CD14-positive monocyte (primary cell): Measurements from ENCODE around the gene USP46. TPM values are rescaled to one million over a fixed set of nuclear protein-coding genes. Genes with fewer than 3 reads are reported as not detected.

Source experiments
- DNase-seq, 3 donors: peaks; one replicate each; pipeline ENCODE4 v3.0.0-alpha.2; 2011 to 2022
- H2AFZ ChIP-seq: 2 replicates; pipeline ENCODE4 v1.6.0; 2012; ENCODE audit warnings: mild to moderate bottlenecking, low read depth, low read length, inconsistent platforms; ENCODE audit not compliant: insufficient read depth, poor library complexity, severe bottlenecking
- H3K27ac ChIP-seq, 2 donors: 1 replicate in 1 of 2; 2 replicates in 1 of 2; pipeline ENCODE4 v1.5.1; 2012 to 2013; ENCODE audit warnings: low read length in 2 of 2, control low read depth in 1 of 2, inconsistent platforms in 1 of 2, low read depth in 1 of 2, mild to moderate bottlenecking in 1 of 2
- H3K27me3 ChIP-seq, 2 donors: one replicate each; pipeline versions ENCODE4 v1.6.0 to v1.6.1; 2011 to 2013; ENCODE audit warnings: low read length in 2 of 2; ENCODE audit not compliant: control insufficient read depth in 2 of 2, insufficient read depth in 2 of 2
- H3K36me3 ChIP-seq, 2 donors: replicated peaks in 1 of 2; 1 replicate in 1 of 2; 2 replicates in 1 of 2; pipeline versions ENCODE4 v1.5.1 to v1.6.1; 2012 to 2013; ENCODE audit warnings: low read length in 2 of 2, control low read depth in 1 of 2, inconsistent platforms in 1 of 2, mild to moderate bottlenecking in 1 of 2; ENCODE audit not compliant: insufficient read depth in 2 of 2, control insufficient read depth in 1 of 2
- H3K4me1 ChIP-seq, 2 donors: 1 replicate in 1 of 2; 2 replicates in 1 of 2; pipeline versions ENCODE4 v1.5.1 to v1.6.1; 2012 to 2013; ENCODE audit warnings: low read length in 2 of 2, control low read depth in 1 of 2, inconsistent platforms in 1 of 2, mild to moderate bottlenecking in 1 of 2, moderate library complexity in 1 of 2; ENCODE audit not compliant: insufficient read depth in 2 of 2, control insufficient read depth in 1 of 2
- H3K4me2 ChIP-seq: replicated peaks from 2 replicates; pipeline ENCODE3; 2012; ENCODE audit warnings: low read length, moderate library complexity, mild to moderate bottlenecking; ENCODE audit not compliant: poor library complexity, severe bottlenecking; ENCODE audit errors: extremely low read depth
- H3K4me3 ChIP-seq, 3 experiments: fragments of 200-600 bp in 1 of 3; sonication (generic) in 1 of 3; replicated peaks in 1 of 3; 1 replicate in 2 of 3; 2 replicates in 1 of 3; pipeline ENCODE4 v1.5.1; 2011 to 2013; ENCODE audit warnings: low read length in 3 of 3, mild to moderate bottlenecking in 3 of 3, control low read depth in 2 of 3, low read depth in 2 of 3, inconsistent platforms in 1 of 3, moderate library complexity in 1 of 3
- H3K79me2 ChIP-seq: 2 replicates; pipeline ENCODE4 v1.6.0; 2012; ENCODE audit warnings: mild to moderate bottlenecking, control low read depth, inconsistent platforms, low read length, moderate library complexity; ENCODE audit not compliant: insufficient read depth
- H3K9ac ChIP-seq: 2 replicates; pipeline ENCODE4 v1.6.0; 2017; ENCODE audit warnings: low read length, mild to moderate bottlenecking; ENCODE audit not compliant: insufficient read depth, poor library complexity, severe bottlenecking
- H3K9me3 ChIP-seq, 2 donors: replicated peaks in 1 of 2; 1 replicate in 1 of 2; 2 replicates in 1 of 2; pipeline versions ENCODE4 v1.5.1 to v1.6.1; 2012 to 2013; ENCODE audit warnings: low read length in 2 of 2, control low read depth in 1 of 2; ENCODE audit not compliant: control insufficient read depth in 1 of 2, insufficient read depth in 1 of 2
- H4K20me1 ChIP-seq: 2 replicates; pipeline ENCODE4 v1.6.0; 2012; ENCODE audit warnings: mild to moderate bottlenecking, low read length, control low read depth, moderate library complexity; ENCODE audit not compliant: insufficient read depth
- H3K27ac Mint-ChIP-seq, 7 donors: one replicate each; pipeline ENCODE4 v1.8.0; 2020; ENCODE audit warnings: mild to moderate bottlenecking in 7 of 7, mixed read lengths in 7 of 7, moderate library complexity in 6 of 7, inconsistent platforms in 2 of 7
- H3K27me3 Mint-ChIP-seq, 3 donors: one replicate each; pipeline ENCODE4 v1.8.0; 2021 to 2022; ENCODE audit warnings: low read depth in 3 of 3, mild to moderate bottlenecking in 3 of 3, mixed read lengths in 3 of 3, moderate library complexity in 3 of 3, inconsistent platforms in 1 of 3
- H3K36me3 Mint-ChIP-seq, 2 donors: one replicate each; pipeline ENCODE4 v1.8.0; 2020; ENCODE audit warnings: mixed read lengths in 2 of 2, inconsistent platforms in 1 of 2, mild to moderate bottlenecking in 1 of 2
- H3K4me1 Mint-ChIP-seq: one replicate; pipeline ENCODE4 v1.8.0; 2020; ENCODE audit warnings: mild to moderate bottlenecking, mixed read lengths
- H3K4me3 Mint-ChIP-seq, 2 donors: one replicate each; pipeline ENCODE4 v1.8.0; 2020; ENCODE audit warnings: mild to moderate bottlenecking in 2 of 2, mixed read lengths in 2 of 2, moderate library complexity in 1 of 2
- H3K9me3 Mint-ChIP-seq, 7 donors: one replicate each; pipeline ENCODE4 v1.8.0; 2020 to 2022; ENCODE audit warnings: mixed read lengths in 7 of 7, mild to moderate bottlenecking in 6 of 7, moderate library complexity in 6 of 7, inconsistent platforms in 2 of 7
- WGBS: methylation state at CpG from one replicate; pipeline ENCODE4 v1.1.5; 2013; ENCODE audit warnings: missing lambda C conversion rate; ENCODE audit not compliant: insufficient coverage; 5-methylcytosine and 5-hydroxymethylcytosine counted together
- intact Hi-C, 2 donors: fragments of 100-400 bp; cut with micrococcal nuclease; formaldehyde crosslinking; loops; one replicate each; pipeline versions ENCODE4 v1.15.0 to v1.15.1; 2023
- polyA plus RNA-seq, 3 donors: library from polyadenylated mRNA; depleted of rRNA in 1 of 3; unstranded in 2 of 3; stranded (reverse) in 1 of 3; fragments of 300-500 nt in 2 of 3; fragments of >200 nt in 1 of 3; fragmentation: Illumina TruSeq in 2 of 3; gene quantifications; 1 replicate in 2 of 3; 2 replicates in 1 of 3; pipeline ENCODE4 v1.2.3, GENCODE V29; 2012 to 2021
- TF ChIP-seq, protein P1 (sequence below): fragments of 200-600 bp; IDR thresholded peaks from one replicate; pipeline ENCODE4 v1.8.0; 2022; ENCODE audit warnings: antibody characterized with exemption, mild to moderate bottlenecking

The USP46 gene
- polyA plus RNA-seq, 3 donors, result 2.3 to 3.9 (median 2.7) TPM

DNA sequence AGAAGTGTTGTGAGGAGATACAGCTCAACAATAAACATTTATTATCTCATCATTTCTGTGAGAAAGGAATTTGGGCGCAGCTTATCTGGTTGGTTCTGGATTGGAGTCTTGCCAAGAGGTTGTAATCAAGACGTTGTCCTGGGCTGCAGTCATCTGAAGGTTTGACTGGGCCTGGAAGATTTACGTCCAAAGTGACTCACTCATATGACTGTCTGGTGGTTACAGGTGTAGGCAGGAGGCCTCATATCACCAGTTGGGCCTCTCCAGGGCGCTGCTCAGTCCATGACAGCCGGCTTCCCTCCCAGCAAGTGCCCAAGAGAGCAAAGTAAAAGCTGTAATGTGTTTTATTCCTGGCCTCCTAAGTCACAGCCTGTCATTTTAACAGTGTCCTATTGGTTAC, 106.3 kb downstream of the USP46 start:
- intact Hi-C loops, result loop anchor here in 1 of 2 donors (10.0 kb wide), 1 partner anchor 1682 kb away; no protein-coding TSS in a partner anchor
- Mint-ChIP-seq H3K27ac (peak overlapping the region in 1 of 7 donors; percentile 37), H3K4me1 (no peaks in the 10 kb centered on the region), H3K9me3 (peaks cover 0 to 3% (median 0%) of the 10 kb centered on the region in 7 donors), H3K36me3 (no peaks in the 10 kb centered on the region), H3K27me3 (peaks cover 0 to 2% (median 2%) of the 10 kb centered on the region in 3 donors), H3K4me3 (no peak overlapping the region)
- Histone ChIP-seq H3K4me2 (no peak overlapping the region), H3K79me2 (no peaks in the 10 kb centered on the region), H2AFZ (no peak overlapping the region), H3K4me3 (no peak overlapping the region), H3K27ac (no peak overlapping the region), H4K20me1 (no peaks in the 10 kb centered on the region), H3K4me1 (no peaks in the 10 kb centered on the region), H3K36me3 (no peaks in the 10 kb centered on the region), H3K27me3 (no peaks in the 10 kb centered on the region), H3K9ac (no peak overlapping the region), H3K9me3 (no peaks in the 10 kb centered on the region)
- DNase-seq, result no peak
- TF ChIP-seq, protein P1, sequence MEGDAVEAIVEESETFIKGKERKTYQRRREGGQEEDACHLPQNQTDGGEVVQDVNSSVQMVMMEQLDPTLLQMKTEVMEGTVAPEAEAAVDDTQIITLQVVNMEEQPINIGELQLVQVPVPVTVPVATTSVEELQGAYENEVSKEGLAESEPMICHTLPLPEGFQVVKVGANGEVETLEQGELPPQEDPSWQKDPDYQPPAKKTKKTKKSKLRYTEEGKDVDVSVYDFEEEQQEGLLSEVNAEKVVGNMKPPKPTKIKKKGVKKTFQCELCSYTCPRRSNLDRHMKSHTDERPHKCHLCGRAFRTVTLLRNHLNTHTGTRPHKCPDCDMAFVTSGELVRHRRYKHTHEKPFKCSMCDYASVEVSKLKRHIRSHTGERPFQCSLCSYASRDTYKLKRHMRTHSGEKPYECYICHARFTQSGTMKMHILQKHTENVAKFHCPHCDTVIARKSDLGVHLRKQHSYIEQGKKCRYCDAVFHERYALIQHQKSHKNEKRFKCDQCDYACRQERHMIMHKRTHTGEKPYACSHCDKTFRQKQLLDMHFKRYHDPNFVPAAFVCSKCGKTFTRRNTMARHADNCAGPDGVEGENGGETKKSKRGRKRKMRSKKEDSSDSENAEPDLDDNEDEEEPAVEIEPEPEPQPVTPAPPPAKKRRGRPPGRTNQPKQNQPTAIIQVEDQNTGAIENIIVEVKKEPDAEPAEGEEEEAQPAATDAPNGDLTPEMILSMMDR, result no peak
- WGBS, result 93% methylated on average over 3 of the region's 5 CpGs

DNA sequence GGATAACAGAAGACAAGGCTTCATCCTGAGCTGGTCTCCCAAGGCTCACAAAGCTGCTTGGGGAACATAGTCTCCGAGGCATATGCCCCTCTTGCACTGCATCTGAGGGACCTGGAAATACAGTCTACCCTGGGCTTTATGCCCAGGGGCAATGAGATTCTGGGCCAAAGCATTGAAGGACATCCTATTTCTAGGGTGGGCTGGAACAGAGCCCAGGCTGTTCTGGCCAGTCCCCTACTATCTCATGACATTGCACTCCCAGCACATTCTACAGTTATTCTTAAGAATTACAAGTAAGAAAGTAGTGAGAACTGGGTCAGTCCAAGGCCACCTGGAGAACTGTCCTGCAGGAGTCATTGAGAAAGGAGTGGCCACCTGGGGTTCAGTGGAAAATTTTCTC, 107.6 kb downstream of the USP46 start:
- Histone ChIP-seq H3K4me2 (no peak overlapping the region), H4K20me1 (no peaks in the 10 kb centered on the region), H3K4me1 (no peaks in the 10 kb centered on the region), H2AFZ (no peak overlapping the region), H3K79me2 (no peaks in the 10 kb centered on the region), H3K4me3 (no peak overlapping the region), H3K9me3 (no peaks in the 10 kb centered on the region), H3K9ac (no peak overlapping the region), H3K27ac (no peak overlapping the region), H3K36me3 (no peaks in the 10 kb centered on the region), H3K27me3 (no peaks in the 10 kb centered on the region)
- 71% methylated on average over 1 of the region's 1 CpG for WGBS
- intact Hi-C loops, result loop anchor here in 1 of 2 donors (10.0 kb wide), 1 partner anchor 1683 kb away; no protein-coding TSS in a partner anchor
- no peaks in the 10 kb centered on the region for H3K36me3 Mint-ChIP-seq
- H3K9me3 Mint-ChIP-seq, result peaks cover 0 to 3% (median 0%) of the 10 kb centered on the region in 7 donors
- no peak for DNase-seq
- H3K4me3 Mint-ChIP-seq, result no peak overlapping the region
- H3K4me1 Mint-ChIP-seq, result no peaks in the 10 kb centered on the region
- H3K27ac Mint-ChIP-seq, result no peak overlapping the region
- peaks cover 0 to 3% (median 3%) of the 10 kb centered on the region in 3 donors for H3K27me3 Mint-ChIP-seq
- TF ChIP-seq, protein P1, result no peak
